ENCODE data around the gene GALR2.

The GALR2 gene

GRCh38 chr17:76048025-76048605 is 26.5 kb upstream of the GALR2 start:
- Histone ChIP-seq H3K4me3 (ENCODE audit: low read depth in 1 of 2, low read length in 1 of 2) (no peak overlapping the region), H3K27ac (no peak overlapping the region), H3K4me1 (ENCODE audit: control insufficient read depth in 1 of 2, insufficient read depth in 1 of 2, low read depth in 1 of 2, low read length in 1 of 2) (no peaks in the 10 kb centered on the region), H3K9me3 (no peaks in the 10 kb centered on the region), H3K27me3 (no peaks in the 10 kb centered on the region), H3K36me3 (peaks cover 91% of the 10 kb centered on the region)
- TF ChIP-seq CTCF (IDR thresholded peaks at IDR 0.05) = no peak

- Histone ChIP-seq H3K27me3 (no peaks in the 10 kb centered on the region), H3K4me3 (ENCODE audit: low read depth in 1 of 2, low read length in 1 of 2) (no peak overlapping the region), H3K9me3 (no peaks in the 10 kb centered on the region), H3K27ac (no peak overlapping the region), H3K4me1 (ENCODE audit: control insufficient read depth in 1 of 2, insufficient read depth in 1 of 2, low read depth in 1 of 2, low read length in 1 of 2) (no peaks in the 10 kb centered on the region), H3K36me3 (peaks cover 91% of the 10 kb centered on the region)
- no peak for TF ChIP-seq CTCF (IDR thresholded peaks at IDR 0.05)
Measured at GRCh38 chr17:76048711-76049110, 25.9 kb upstream of the GALR2 start.

- H3K27ac ChIP-seq = no peak overlapping the region
- H3K4me3 ChIP-seq (ENCODE audit: low read depth in 1 of 2, low read length in 1 of 2) = no peak overlapping the region
- no peaks in the 10 kb centered on the region for H3K9me3 ChIP-seq
- H3K36me3 ChIP-seq = peaks cover 91% of the 10 kb centered on the region
- H3K27me3 ChIP-seq = no peaks in the 10 kb centered on the region
- H3K4me1 ChIP-seq (ENCODE audit: control insufficient read depth in 1 of 2, insufficient read depth in 1 of 2, low read depth in 1 of 2, low read length in 1 of 2) = no peaks in the 10 kb centered on the region
- no peak for TF ChIP-seq CTCF (IDR thresholded peaks at IDR 0.05)
Measured at GRCh38 chr17:76049239-76049638, 25.3 kb upstream of the GALR2 start.

GRCh38 chr17:76049836-76050537 is 24.6 kb upstream of the GALR2 start:
- H3K4me1 ChIP-seq (ENCODE audit: control insufficient read depth in 1 of 2, insufficient read depth in 1 of 2, low read depth in 1 of 2, low read length in 1 of 2) = no peaks in the 10 kb centered on the region
- no peaks in the 10 kb centered on the region for H3K27me3 ChIP-seq
- H3K4me3 ChIP-seq (ENCODE audit: low read depth in 1 of 2, low read length in 1 of 2) = no peak overlapping the region
- no peak for TF ChIP-seq CTCF (IDR thresholded peaks at IDR 0.05)
- peaks cover 91% of the 10 kb centered on the region for H3K36me3 ChIP-seq
- H3K27ac ChIP-seq = no peak overlapping the region
- no peaks in the 10 kb centered on the region for H3K9me3 ChIP-seq

- Histone ChIP-seq H3K9me3 (no peaks in the 10 kb centered on the region), H3K27ac (no peak overlapping the region), H3K36me3 (peaks cover 90% of the 10 kb centered on the region), H3K4me1 (ENCODE audit: control insufficient read depth in 1 of 2, insufficient read depth in 1 of 2, low read depth in 1 of 2, low read length in 1 of 2) (no peaks in the 10 kb centered on the region), H3K27me3 (no peaks in the 10 kb centered on the region), H3K4me3 (ENCODE audit: low read depth in 1 of 2, low read length in 1 of 2) (no peak overlapping the region)
- no peak for TF ChIP-seq CTCF (IDR thresholded peaks at IDR 0.05)
Measured at GRCh38 chr17:76050538-76051467, 23.8 kb upstream of the GALR2 start.

Measured in neutrophil (primary cell).